AG10803 (cell line): Measurements from ENCODE around the gene PRKN.

ENCODE experiments used
- DNase-seq: peaks from one replicate; pipeline ENCODE4 v3.0.0; 2010; ENCODE audit warnings: low read depth
- H3K4me3 ChIP-seq: 2 replicates; pipeline ENCODE4 v1.5.1; 2011; ENCODE audit warnings: mild to moderate bottlenecking, low read length, control low read depth
- TF ChIP-seq, protein P1 (sequence below): conservative IDR thresholded peaks from 2 replicates; pipeline ENCODE4 v1.5.1; 2011; ENCODE audit warnings: mild to moderate bottlenecking, low read length, control low read depth, inconsistent platforms

PRKN gene

GRCh38 chr6:162108041-162108440, 619.5 kb downstream of the PRKN start:
- no peak overlapping the region for H3K4me3 ChIP-seq
- TF ChIP-seq, protein P1, sequence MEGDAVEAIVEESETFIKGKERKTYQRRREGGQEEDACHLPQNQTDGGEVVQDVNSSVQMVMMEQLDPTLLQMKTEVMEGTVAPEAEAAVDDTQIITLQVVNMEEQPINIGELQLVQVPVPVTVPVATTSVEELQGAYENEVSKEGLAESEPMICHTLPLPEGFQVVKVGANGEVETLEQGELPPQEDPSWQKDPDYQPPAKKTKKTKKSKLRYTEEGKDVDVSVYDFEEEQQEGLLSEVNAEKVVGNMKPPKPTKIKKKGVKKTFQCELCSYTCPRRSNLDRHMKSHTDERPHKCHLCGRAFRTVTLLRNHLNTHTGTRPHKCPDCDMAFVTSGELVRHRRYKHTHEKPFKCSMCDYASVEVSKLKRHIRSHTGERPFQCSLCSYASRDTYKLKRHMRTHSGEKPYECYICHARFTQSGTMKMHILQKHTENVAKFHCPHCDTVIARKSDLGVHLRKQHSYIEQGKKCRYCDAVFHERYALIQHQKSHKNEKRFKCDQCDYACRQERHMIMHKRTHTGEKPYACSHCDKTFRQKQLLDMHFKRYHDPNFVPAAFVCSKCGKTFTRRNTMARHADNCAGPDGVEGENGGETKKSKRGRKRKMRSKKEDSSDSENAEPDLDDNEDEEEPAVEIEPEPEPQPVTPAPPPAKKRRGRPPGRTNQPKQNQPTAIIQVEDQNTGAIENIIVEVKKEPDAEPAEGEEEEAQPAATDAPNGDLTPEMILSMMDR: no peak
- no peak for DNase-seq

GRCh38 chr6:162100096-162100495, 627.5 kb downstream of the PRKN start:
- DNase-seq: no peak
- TF ChIP-seq, protein P1: no peak
- H3K4me3 ChIP-seq: no peak overlapping the region

GRCh38 chr6:162099685-162100084, 627.9 kb downstream of the PRKN start:
- DNase-seq: peak; percentile 94
- TF ChIP-seq, protein P1: no peak
- no peak overlapping the region for H3K4me3 ChIP-seq

- no peak overlapping the region for H3K4me3 ChIP-seq
- TF ChIP-seq, protein P1: no peak
- DNase-seq: no peak
Observed at GRCh38 chr6:162092816-162093502, 634.6 kb downstream of the PRKN start.

- H3K4me3 ChIP-seq: no peak overlapping the region
- peak; percentile 93 for DNase-seq
- TF ChIP-seq, protein P1: no peak
Observed at GRCh38 chr6:162090734-162091133, 636.8 kb downstream of the PRKN start.

DNA sequence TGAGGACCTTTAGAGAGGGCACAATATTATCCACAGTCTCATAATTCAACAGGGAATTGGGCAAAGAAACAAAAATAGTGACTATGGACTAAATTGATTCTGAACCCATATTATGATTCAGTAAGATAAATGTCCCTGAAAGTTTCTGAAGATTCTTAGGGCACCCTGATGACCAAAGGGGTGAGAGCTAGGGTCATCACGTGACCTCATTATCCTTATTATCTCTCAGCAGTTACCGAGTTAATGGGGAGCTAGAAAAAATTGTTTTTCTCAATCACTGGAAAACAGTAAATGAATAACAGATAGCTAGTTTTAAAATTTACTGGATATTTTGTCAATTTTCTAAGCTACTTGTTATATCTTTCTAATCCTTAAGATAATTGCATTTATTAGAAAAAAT, 639.5 kb downstream of the PRKN start:
- DNase-seq: no peak
- no peak overlapping the region for H3K4me3 ChIP-seq
- TF ChIP-seq, protein P1: no peak

DNA sequence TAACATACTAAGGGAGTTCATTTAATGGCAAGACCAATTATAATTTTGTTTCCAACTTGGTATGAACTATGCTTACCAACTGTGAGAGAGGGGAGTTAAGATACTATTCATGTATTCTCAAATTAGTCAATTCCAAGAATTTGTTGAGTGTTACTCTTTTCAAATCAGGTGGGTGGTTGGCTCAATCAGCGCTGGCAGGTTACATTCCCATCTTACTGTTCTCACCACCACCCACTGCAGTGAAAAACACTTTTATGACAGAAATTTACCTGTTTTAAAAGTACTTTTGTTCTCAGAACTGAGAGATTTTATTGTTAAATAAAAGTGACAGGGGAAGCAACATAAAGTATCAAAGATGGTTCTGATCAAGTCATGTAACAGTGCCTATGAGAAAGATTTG, 642.0 kb downstream of the PRKN start:
- TF ChIP-seq, protein P1: no peak
- H3K4me3 ChIP-seq: no peak overlapping the region
- no peak for DNase-seq
